HG02610 (cell line): ENCODE measurements around the gene RNF215.

Experiments used
- ATAC-seq: cut with Tn5 transposase; IDR thresholded peaks from one replicate; pipeline ENCODE4 v1.9.1; 2021; ENCODE audit warnings: mild to moderate bottlenecking, moderate library complexity; ENCODE audit not compliant: unreplicated experiment

Gene RNF215

DNA sequence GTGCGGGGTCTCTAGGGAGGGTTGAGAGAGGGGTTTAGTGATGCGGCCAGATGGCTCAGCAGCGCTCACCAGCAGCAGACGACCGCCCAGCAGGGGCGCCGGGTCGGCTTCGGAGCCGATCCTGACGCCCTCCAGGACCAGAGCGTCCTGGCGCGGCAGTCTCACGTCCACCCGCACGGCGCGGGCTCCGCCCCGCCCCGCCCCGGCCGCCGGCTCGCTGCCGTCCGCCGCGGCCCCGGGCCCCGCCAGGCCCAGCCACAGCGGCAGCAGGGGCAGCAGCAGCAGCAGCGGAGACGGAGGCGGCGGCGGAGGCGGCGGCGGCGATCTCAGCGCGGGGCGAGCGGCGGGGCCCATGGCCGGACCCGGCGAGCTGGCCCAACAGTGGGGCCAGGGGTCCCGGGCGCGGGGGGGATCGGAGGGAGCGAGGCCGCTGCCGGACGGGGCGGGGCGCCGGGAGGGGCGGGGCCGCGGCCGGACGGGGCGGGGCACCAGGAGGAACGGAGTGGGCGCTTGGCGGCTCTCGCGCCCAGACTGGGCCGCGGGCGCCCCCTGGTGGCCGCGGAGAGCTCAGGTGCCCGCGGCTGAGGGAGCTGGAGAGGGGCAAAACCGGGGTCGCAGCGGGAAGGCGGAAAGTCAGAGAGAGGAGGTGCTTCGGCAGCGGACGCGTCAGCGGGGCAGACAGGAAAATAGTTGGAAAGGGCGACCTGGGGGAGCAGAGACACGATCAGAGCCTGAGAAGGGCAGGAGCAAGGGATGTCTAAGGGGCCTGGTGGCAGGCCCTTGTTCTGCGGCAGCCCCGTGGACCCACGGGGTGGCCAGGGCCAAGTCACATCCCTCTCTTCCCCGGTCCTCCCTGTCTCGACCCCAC is at the start of gene RNF215:
RNF215 (minus strand) TSS at position 452 of the 868 bp plus-strand sequence; CDS start at position 354, 98 bp downstream.
- ATAC-seq, result peak; percentile 61

DNA sequence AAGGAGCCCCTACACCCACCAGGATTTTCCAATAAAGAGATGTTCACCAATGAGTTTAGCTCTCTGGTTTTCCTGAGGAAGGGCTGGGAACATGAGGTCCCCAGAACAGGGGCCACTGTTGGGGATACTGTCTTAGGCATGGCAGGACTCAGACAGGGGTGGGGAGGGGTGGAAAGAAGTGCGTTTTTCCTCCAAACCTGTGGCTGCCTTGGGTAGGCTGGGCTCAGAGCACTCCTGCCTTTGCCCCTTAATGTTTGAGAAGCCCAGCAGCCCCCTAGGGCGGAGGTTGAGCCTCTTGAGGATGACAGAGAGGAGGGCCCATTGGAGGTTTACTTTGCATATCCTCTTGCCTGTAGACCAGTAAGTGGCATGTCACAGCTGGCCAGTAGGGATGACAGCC is 49.0 kb upstream of the RNF215 start:
- no peak for ATAC-seq

DNA sequence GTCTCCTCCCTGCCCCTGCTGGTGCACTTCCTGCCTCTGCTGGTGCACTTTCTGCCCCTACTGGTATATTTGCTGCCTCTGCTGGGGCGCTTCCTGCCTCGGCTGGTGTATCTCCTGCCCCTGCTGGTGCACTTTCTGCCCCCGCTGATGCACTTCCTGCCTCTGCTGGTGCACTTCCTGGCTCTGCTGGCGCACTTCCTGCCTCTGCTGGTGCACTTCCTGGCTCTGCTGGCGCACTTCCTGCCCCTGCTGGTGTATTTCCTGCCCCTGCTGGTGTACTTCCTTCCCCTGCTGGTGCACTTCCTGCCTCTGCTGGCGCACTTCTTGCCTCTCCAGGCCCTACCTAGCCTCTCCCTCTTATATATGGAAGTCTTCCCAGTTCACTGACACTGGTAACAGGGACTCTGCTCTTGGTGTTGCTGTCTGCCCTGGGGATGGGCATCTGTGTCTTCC is 48.5 kb upstream of the RNF215 start:
- no peak for ATAC-seq

DNA sequence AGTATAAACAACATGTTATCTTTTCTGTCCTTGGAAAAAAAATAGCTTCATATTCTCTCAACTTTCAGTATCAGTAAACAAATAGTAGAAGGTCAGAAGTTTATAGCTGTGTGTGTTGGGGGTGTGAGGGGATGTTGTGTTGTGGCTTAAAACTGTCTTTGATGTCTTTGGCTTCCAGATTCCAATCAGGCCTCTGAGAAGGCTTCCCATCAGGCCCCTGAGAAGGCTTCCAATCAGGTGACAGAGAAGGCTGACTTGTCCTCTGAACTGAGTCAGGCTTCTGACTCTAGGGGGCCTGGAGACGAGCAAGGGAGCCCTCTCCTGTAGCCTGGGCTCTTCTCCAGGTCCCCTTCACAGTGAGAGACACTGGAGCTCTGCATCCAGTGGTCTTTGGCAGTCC is 47.6 kb upstream of the RNF215 start:
- ATAC-seq, result no peak

DNA sequence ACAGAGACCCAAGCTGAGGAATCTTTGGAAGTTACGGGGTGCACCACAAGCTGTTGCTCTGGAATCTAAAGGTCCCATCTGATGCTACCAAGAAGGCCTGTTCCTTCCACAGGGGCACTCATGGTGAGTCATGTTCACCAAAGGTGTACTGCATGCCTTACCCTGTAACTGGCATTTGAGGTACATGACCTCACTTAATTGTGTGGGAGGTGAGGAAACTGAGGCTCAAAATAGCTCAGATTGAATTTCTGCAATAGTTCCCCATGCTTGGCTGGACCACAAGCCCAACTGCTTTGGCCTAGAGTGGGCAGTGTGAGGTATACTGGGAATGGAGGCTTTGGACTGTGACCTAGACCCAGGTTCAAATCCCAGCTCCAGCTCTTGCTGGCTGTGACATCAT is 46.6 kb upstream of the RNF215 start:
- no peak for ATAC-seq

DNA sequence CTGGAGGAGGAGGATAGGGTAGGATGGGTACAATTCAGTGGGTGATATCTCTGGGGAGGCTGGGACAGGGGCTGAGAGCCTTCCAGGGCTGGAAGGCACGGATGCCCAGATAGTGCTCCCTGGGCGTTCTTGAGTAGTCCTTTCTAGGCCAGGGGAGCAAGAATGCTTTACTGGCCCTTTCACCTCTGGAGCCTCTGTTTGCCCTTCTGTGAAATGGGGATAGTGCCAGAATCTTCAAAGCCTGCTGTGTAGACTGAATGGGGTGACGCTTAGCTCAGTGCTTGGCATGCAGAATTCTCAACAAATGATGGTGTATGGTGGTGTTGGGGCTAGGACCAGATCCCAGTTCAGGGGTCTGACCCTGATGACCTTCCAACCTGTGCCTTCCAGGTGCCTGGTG is 46.0 kb upstream of the RNF215 start:
- ATAC-seq, result no peak

DNA sequence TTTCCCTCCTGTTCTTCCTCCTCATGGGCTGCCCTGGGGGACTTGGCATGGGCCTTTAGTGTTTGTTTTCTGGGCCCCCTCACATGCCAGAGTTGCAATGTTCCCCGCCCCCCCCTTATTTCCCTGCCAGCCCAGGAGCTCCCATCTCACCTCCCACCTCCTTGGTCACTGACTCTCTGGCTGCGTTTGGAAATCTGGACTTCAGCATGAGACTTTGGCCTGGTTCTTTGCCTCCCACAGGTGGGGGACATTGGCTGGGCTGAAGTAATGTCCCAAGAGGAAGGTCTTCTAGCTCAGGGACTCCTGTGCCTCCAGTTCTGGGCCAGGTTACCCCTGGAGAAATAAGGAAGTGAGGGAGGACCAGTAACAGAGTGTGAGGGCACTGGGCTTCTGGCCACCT is 45.3 kb upstream of the RNF215 start:
- no peak for ATAC-seq

DNA sequence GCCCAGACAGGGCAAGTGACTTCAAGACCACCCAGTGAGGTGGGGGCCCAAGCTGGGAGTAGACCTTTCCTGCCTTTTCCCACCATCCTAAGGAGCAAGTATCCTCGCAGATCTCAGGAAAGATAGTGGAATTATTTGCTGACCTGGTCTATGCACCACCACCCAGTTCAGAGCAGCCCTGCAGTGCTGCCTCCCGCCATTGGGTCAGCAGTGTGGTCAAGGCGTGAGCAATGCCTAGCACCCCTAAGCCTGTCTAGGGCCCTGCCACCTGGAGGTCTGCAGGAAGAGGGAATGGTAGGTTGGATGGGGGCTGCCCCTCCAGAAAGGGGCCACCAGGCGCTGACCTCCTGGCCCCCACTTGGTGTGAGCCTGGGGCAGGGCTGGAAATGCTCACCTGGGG is 44.9 kb upstream of the RNF215 start:
- ATAC-seq, result no peak

DNA sequence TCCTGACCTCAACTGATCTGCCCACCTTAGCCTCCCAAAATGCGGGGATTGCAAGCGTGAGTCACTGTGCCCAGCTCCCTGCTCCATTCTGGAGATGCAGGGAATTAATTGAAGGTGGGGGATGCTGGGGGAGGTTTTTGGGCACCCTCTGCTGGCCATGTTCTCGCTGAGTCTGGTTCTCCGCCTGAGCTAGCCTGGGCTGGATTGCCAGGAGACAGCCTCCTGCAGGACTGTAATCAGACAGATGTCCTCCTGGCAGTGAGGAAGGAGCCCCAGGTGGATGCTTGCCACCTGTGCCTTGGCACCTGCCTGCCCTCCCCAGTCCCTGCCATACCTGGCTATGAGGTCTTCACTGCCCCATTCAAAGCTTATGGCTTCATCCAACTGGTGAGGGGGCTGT is 43.7 kb upstream of the RNF215 start:
- no peak for ATAC-seq

DNA sequence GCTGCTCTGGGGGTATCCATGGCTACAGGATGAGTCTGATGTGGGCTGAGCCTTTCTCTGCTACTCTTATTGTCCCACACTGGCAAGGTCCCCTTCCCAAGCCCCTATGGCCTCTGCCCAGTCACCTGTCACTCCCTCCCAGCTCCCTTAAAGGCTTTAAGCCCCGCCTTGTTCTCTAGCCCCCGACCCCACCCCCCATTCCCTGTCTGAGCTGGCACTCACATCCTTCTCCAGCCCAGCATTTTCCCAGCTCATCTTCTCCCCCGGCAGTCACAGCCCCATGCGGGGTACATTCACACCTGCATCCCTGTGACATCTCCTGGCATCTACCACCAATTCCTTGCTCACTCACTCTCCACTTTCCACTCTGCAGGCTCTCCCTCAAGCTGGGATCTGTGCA is 42.7 kb upstream of the RNF215 start:
- no peak for ATAC-seq

DNA sequence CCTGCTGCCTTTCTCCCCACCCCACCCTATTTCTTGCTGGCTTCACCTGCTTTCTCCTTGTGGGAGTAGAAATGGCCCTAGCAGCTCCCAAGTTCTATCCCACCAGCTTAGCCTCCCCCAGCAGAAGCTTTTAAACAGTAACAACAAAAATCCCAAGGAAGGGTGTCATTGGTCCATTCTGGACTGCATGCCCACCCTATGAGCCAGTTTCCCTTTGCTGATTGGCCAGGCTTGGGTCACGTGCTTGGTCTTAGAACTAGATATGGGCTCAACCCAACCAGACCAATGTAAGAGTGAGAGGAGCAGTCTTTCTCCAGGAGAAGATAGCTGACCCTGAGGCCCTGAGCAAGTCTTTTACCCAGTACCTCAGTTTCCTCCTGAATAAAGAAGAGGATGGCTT is 40.7 kb upstream of the RNF215 start:
- no peak for ATAC-seq

DNA sequence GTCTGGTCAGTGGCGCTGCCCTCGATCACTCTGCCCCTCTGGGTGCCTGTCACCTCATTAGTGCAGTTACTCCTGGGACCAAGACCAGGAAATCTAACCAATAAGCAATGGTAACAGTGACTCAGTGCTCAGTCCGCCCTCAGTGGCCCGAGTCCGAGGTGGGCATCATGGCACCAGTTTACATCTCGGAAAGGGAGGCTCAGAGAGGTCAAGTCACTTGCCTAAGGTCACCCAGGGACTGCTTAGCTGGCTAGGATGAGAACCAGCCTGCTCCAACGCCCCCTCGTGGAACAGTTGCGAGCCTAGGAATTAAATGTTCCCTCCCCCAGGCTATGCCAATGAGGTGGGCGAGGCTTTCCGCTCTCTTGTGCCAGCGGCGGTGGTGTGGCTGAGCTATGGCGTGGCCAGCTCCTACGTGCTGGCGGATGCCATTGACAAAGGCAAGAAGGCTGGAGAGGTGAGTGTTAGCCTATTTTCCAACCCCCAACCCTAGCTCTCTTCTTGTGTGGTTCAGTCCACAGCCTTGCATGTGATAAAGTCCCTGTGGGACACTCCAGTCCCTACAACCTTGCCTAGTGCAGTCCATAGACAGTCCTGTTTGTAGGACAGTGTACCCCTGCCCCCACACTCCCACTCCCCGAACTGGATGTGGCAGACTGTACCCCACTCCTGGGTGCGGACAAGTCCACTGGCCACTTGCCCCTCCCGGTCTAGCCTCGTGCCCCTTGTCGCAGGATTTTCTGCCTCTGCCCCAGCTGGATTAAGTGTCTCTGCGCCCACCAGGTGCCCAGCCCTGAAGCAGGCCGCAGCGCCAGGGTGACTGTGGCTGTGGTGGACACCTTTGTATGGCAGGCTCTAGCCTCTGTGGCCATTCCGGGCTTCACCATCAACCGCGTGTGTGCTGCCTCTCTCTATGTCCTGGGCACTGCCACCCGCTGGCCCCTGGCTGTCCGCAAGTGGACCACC is 39.5 kb upstream of the RNF215 start:
- no peak for ATAC-seq

DNA sequence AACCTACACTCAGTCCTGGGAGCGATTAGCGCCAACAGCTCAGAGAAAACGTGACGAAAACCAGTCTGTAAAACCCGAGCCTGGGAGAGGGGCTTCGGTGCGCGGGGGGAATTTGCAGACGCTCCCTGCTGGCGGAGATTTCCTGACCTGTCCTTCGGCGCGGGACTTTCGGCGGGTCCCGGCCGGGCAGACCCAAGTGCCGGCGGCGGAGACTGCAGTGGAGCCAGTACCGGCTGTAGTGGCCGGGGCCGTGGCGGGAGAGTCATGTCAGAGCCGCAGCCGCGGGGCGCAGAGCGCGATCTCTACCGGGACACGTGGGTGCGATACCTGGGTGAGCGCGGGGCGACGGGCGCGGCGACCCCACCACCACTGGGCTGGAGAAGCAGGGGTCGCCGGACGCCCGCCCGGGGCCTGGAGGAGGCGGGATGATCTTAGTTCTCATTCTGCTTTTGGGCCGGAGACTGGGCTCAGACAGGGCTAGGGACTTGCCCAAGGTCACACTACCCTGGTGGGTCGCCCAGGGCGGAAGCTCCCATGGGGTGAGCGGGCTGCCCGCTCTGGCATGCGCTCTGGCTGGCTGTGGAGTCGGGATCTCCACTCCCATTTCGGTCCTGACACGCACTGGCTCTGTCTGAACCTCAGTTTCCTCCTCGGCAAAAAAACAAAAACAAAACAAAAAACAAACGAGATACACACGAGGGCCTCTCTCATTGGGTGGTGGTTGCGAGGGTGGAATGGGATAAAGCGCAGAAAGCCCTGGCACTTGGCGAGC is 38.6 kb upstream of the RNF215 start, which contains the start of gene MTFP1:
MTFP1 (plus strand) TSS at position 153 of the 772 bp plus-strand sequence; CDS start at position 265, 112 bp downstream.
- ATAC-seq, result no peak

DNA sequence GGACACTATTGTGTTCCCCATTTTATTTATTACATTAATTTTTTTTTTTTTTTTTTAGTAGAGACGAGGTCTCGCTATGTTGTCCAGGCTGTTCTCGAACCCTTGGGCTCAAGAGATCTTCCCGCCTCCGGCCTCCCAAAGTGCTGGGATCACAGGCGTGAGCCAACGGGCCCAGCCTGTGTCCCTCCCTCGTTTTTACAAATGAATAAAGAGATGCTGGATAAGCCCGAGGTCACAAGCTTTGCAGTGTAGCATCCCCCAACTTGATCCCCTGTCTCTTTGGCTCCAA is 38.1 kb upstream of the RNF215 start:
- no peak for ATAC-seq

DNA sequence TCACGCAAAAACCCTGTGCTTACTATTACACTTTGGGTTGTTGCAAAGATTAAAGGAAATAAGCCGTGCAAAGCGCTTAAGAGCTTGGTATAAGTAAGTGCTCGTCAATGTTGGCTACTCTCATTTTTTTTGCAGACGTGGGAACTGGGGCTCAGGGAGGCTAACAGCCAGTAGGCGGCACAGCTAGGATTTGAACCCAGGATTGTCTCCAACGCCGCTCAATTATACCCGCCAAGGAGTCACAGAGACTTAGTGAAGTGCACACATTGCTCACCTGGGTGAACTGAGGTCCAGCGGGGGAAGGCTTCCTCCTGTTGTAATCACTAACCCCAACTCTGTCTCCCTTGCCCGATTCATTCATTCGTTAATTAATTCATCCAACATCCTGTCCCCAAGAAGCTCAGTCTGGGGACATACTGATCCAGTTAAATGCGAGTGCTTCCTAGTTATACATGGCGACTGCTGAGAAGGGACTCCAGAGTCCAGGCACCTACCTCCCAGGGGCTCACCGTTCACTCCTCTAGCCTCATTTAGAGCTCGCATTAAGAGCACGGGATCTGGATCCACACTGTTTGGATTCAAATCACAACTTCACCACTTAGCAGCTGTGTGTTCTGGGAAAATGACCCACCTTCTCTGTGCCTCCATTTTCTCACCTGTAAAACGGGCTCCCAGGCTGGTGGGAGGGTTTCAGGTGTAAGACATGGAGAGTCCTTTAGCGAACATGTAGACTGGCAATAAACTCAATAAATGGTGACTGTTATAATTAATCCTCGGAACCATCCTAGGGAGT is 37.5 kb upstream of the RNF215 start:
- no peak for ATAC-seq

DNA sequence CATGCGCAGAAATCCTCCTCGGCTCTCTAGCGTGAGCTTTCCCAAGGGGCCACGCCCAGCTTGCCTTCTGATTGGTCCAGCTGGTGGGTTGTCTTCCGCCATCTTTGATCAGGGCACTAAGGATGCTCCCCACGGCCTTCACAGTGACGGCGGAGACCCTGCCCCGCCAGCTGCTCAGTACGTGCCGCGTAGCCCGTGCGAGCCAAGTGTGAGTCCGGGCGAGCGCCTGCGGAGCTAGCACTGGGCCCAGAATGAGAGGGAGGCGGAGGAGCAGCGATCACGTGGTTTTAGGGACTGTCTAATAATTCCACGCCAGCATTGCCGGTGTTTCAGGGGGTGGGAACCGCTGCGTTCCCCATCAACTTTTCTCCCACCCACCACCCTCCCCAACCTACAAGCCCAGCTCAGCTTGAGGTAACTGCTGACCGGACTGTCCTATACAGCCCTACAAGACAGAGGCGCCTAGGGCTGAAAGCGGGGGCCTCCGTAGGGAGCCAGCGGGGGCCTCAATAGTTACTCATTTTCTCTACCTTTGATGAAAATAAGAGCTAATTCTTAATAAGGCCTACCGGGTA is 36.8 kb upstream of the RNF215 start:
- peak; percentile 85 for ATAC-seq

DNA sequence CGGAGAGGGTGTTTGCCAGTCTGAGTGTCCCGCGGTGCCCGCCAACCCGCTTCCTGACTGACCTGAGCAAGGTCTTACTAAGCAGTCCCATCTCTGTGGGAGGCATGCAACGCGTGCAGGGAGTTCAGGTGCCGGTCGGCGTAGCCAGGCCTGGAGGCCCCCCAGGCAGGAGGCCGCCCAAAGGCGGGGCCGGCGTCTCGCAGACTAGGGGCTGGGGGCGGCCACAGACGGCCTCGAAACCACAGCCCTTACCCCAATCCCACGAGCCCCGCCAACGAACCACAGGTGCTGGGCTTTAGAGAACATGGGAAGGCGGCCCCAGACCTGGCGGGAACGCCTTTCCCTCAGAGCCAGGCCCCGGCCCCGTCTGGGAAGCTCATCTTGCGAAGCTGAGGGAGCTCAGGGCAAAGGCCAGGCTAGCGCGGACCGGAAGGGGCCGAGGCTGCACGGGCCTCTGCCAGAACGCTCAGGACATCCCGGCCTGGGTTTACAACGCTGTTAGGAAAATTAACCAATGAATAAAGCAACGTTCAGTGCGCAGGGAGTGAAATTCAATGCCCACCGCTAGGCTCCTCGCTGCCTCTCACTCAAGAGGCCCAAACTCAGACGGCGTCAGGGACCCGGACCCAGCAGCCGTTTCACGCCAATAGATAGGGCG is 36.2 kb upstream of the RNF215 start:
- ATAC-seq, result peak; percentile 23

DNA sequence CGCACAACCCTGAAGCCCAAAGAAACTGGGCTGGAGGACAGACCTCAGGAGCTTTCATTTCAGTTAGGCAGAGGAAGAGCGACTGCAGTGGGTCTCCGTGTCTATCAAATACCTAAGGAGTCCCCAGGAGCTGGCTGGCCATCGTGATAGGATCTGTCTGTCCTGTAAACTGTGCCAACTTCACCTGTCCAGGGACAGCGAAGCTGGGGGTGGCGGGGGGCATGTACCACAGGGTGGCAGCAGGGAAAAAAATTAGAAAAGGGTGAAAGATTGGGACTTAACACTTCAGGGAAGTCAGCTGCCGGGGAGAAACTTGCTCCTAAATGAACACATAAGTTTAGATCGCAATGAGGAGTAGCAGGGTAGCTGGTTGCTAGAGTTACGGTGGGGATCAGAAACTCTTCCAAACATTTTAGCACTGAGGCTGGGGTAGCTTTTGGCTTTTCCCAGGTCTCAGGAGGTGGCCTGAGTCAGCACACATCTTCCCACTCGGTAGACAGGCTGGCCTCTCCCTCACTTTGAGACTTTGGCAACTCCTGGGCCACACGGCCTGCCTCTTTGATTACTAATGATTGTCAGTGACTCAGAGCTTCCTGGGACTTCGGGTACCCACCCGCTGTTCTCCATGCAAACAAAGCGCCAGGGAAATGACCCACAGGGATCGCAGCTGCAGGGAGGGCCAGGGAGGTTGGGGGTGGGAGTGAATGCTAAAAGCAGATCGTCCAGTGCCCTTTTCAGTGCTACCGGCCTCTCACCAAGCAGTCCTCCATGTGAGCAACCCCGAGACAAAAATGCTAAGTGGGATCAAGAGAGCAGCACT is 35.5 kb upstream of the RNF215 start:
- ATAC-seq, result no peak
